ENCODE measurements around the gene RNF169. TPM values are rescaled to one million over a fixed set of nuclear protein-coding genes. Genes with fewer than 3 reads are reported as not detected.

Gene RNF169
- total and polyA plus RNA-seq, 2 experiments from 2014 or later, result 0.78 to 16.5 TPM

DNA sequence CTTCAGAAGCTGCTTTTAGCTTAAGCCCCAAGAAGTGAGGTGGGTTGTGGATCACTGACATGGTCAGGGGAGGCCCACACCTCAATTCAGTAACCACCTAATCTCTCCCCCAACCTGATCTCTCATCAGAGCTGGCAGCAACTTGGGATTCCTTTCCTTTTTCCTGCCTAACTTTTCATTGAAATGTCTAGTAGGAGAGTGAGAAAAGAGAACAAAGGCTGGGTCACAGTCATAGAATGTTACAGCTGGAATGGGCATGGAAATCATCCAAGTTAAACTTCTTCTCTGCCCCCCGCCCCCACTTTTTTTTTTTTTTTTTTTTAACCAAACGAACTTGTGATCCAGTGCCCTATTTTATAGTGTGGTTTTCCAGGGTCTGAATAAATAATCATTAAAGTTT, 91.8 kb downstream of the RNF169 start:
- Histone ChIP-seq H3K36me3 (ENCODE audit: insufficient read depth) (peaks cover 13% of the 10 kb centered on the region; the same call in 1 of the 2 replicates), H3F3A (replicated peaks; ENCODE audit: low read depth) (no peaks in the 10 kb centered on the region), H3K4me3 (no peak overlapping the region), H3K4me1 (ENCODE audit: insufficient read depth) (no peaks in the 10 kb centered on the region), H2AFZ (no peak overlapping the region), H3K27me3 (ENCODE audit: insufficient read depth) (no peaks in the 10 kb centered on the region), H3K4me2 (no peak overlapping the region), H3K27ac (ENCODE audit: low read depth) (no peak overlapping the region), H3K79me2 (replicated peaks; ENCODE audit: insufficient read depth) (no peaks in the 10 kb centered on the region), H4K20me1 (replicated peaks; ENCODE audit: insufficient read depth) (no peaks in the 10 kb centered on the region; the same call in 1 of the 2 replicates), H3K9me2 (ENCODE audit: insufficient read depth) (no peaks in the 10 kb centered on the region)
- H3K9me3 Mint-ChIP-seq, result no peaks in the 10 kb centered on the region; the same call in 2 of the 3 replicates
- H3K27me3 Mint-ChIP-seq (ENCODE audit: insufficient read depth, low read depth, poor library complexity), result peaks cover 9% of the 10 kb centered on the region
- H3K4me3 Mint-ChIP-seq, result no peak overlapping the region
- TF ChIP-seq, protein P1, sequence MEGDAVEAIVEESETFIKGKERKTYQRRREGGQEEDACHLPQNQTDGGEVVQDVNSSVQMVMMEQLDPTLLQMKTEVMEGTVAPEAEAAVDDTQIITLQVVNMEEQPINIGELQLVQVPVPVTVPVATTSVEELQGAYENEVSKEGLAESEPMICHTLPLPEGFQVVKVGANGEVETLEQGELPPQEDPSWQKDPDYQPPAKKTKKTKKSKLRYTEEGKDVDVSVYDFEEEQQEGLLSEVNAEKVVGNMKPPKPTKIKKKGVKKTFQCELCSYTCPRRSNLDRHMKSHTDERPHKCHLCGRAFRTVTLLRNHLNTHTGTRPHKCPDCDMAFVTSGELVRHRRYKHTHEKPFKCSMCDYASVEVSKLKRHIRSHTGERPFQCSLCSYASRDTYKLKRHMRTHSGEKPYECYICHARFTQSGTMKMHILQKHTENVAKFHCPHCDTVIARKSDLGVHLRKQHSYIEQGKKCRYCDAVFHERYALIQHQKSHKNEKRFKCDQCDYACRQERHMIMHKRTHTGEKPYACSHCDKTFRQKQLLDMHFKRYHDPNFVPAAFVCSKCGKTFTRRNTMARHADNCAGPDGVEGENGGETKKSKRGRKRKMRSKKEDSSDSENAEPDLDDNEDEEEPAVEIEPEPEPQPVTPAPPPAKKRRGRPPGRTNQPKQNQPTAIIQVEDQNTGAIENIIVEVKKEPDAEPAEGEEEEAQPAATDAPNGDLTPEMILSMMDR (conservative IDR thresholded peaks at IDR 0.05; ENCODE audit: low read depth in 2 of 2), result no peak
- no peak for TF ChIP-seq POLR2AphosphoS5 (IDR thresholded peaks at IDR 0.05; ENCODE audit: low read depth)
- no peak for DNase-seq (ENCODE audit: low spot score)
- peaks cover 5% of the 10 kb centered on the region; the same call in 2 of the 3 replicates for H3K4me1 Mint-ChIP-seq
- no peak overlapping the region for H3K27ac Mint-ChIP-seq
- no peak for ATAC-seq
- H3K36me3 Mint-ChIP-seq (ENCODE audit: low read depth), result peaks cover 13% of the 10 kb centered on the region

DNA sequence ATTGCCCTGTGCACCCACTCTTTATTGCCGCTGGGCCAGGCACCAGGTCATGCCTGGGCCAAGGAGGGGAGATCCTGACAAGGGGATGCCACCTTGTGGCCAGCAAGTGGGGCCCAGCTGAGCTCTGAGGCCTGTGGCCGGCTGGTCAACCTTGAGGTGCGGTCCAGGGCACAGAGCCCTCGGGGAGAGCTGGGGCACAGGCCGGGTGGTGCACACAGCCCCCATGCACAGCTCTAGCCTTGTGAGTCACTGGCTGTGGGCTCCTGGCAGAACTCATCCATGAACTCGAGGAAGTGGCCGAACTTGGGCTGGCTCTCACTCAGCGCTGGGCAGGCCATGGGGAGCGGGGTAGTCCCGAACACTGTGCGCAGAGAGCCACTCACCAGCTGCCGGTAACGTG, 94.3 kb downstream of the RNF169 start:
- peaks cover 5% of the 10 kb centered on the region; the same call in 2 of the 3 replicates for H3K4me1 Mint-ChIP-seq
- H3K9me3 Mint-ChIP-seq, result no peaks in the 10 kb centered on the region; the same call in 2 of the 3 replicates
- H3K4me3 Mint-ChIP-seq, result no peak overlapping the region

DNA sequence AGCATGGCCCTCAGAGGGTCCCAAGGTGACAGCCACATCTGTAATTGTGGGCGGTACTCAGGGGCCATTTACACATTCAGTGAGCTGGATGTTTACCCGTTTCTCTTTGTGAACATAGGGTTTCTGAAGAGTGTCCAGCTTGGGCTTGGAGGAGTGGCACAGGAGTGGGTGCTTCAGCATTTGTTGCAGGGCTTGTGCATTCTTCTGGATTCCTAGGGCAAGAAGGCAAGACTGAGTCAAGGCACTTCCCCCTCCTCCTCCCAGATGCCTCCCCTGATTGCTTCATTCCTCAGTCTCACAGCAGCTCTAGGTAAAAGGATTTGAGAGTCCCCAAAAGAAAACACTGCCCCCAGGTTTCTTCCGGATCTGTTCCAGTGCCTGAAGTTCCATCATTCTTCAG, 95.4 kb downstream of the RNF169 start:
- peaks cover 9% of the 10 kb centered on the region for H3K27me3 Mint-ChIP-seq (ENCODE audit: insufficient read depth, low read depth, poor library complexity)
- no peaks in the 10 kb centered on the region for H3K36me3 Mint-ChIP-seq (ENCODE audit: low read depth)
- H4K20me1 ChIP-seq (replicated peaks; ENCODE audit: insufficient read depth), result no peaks in the 10 kb centered on the region
- H3K27ac Mint-ChIP-seq, result no peak overlapping the region
- no peaks in the 10 kb centered on the region for H3K79me2 ChIP-seq (replicated peaks; ENCODE audit: insufficient read depth)
- no peak overlapping the region for H2AFZ ChIP-seq
- H3K4me2 ChIP-seq, result no peak overlapping the region
- DNase-seq (ENCODE audit: low spot score), result no peak
- H3K4me3 Mint-ChIP-seq, result no peak overlapping the region
- H3K4me3 ChIP-seq, result no peak overlapping the region
- no peaks in the 10 kb centered on the region for H3F3A ChIP-seq (replicated peaks; ENCODE audit: low read depth)
- no peak overlapping the region for H3K27ac ChIP-seq (ENCODE audit: low read depth)
- H3K36me3 ChIP-seq (ENCODE audit: insufficient read depth), result no peaks in the 10 kb centered on the region
- H3K4me1 Mint-ChIP-seq, result peaks cover 7% of the 10 kb centered on the region
- H3K27me3 ChIP-seq (ENCODE audit: insufficient read depth), result no peaks in the 10 kb centered on the region
- no peaks in the 10 kb centered on the region for H3K9me2 ChIP-seq (ENCODE audit: insufficient read depth)
- peaks cover 2% of the 10 kb centered on the region for H3K4me1 ChIP-seq (ENCODE audit: insufficient read depth)
- no peaks in the 10 kb centered on the region; the same call in 2 of the 3 replicates for H3K9me3 Mint-ChIP-seq
- no peak for ATAC-seq
- TF ChIP-seq, protein P1 (conservative IDR thresholded peaks at IDR 0.05; ENCODE audit: low read depth in 2 of 2), result no peak
- TF ChIP-seq EZH2phosphoT487 (IDR thresholded peaks at IDR 0.05; ENCODE audit: unreplicated experiment) (no peak), ZNF114 (CRISPR knock-in tag; IDR thresholded peaks at IDR 0.05) (no peak)
- TF ChIP-seq, protein P2, sequence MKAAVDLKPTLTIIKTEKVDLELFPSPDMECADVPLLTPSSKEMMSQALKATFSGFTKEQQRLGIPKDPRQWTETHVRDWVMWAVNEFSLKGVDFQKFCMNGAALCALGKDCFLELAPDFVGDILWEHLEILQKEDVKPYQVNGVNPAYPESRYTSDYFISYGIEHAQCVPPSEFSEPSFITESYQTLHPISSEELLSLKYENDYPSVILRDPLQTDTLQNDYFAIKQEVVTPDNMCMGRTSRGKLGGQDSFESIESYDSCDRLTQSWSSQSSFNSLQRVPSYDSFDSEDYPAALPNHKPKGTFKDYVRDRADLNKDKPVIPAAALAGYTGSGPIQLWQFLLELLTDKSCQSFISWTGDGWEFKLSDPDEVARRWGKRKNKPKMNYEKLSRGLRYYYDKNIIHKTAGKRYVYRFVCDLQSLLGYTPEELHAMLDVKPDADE (IDR thresholded peaks at IDR 0.05), result no peak

More for the DNA sequence above, 94.3 kb downstream of the RNF169 start:
- H3K36me3 ChIP-seq (ENCODE audit: insufficient read depth), result no peaks in the 10 kb centered on the region
- no peaks in the 10 kb centered on the region; the same call in 1 of the 2 replicates for H4K20me1 ChIP-seq (replicated peaks; ENCODE audit: insufficient read depth)
- Mint-ChIP-seq H3K36me3 (ENCODE audit: low read depth) (no peaks in the 10 kb centered on the region), H3K27me3 (ENCODE audit: insufficient read depth, low read depth, poor library complexity) (peaks cover 9% of the 10 kb centered on the region), H3K27ac (no peak overlapping the region)
- no peaks in the 10 kb centered on the region for H3K27me3 ChIP-seq (ENCODE audit: insufficient read depth)
- TF ChIP-seq, protein P1 (conservative IDR thresholded peaks at IDR 0.05; ENCODE audit: low read depth in 2 of 2), result peak; percentile 33 to 67; a peak in 3 of 4 replicates
- TF ChIP-seq CREB1 (CRISPR knock-in tag; IDR thresholded peaks at IDR 0.05; ENCODE audit: low read depth) (no peak), EZH2phosphoT487 (IDR thresholded peaks at IDR 0.05; ENCODE audit: unreplicated experiment) (no peak)
- H2AFZ ChIP-seq, result no peak overlapping the region
- no peaks in the 10 kb centered on the region for H3K79me2 ChIP-seq (replicated peaks; ENCODE audit: insufficient read depth)
- no peaks in the 10 kb centered on the region for H3F3A ChIP-seq (replicated peaks; ENCODE audit: low read depth)
- no peaks in the 10 kb centered on the region for H3K4me1 ChIP-seq (ENCODE audit: insufficient read depth)
- no peak overlapping the region for H3K4me3 ChIP-seq
- ATAC-seq, result peak; percentile 94
- no peaks in the 10 kb centered on the region for H3K9me2 ChIP-seq (ENCODE audit: insufficient read depth)
- no peak overlapping the region for H3K27ac ChIP-seq (ENCODE audit: low read depth)
- peak; percentile 49 for DNase-seq (ENCODE audit: low spot score)
- H3K4me2 ChIP-seq, result no peak overlapping the region

Data from GM23338 (cell line).